Fibroblast of gingiva (primary cell): ENCODE results near the gene GPR26.

Experiments used
- DNase-seq: peaks from one replicate; pipeline ENCODE4 v3.0.0-alpha.2; 2011; ENCODE audit warnings: low read depth

GPR26 gene

GRCh38 chr10:123666318-123667236, at the start of gene GPR26:
Gene GPR26 (plus strand): TSS chr10:123666355. CDS start chr10:123666408, 53 bp downstream.
- no peak for DNase-seq

- no peak for DNase-seq
Measured at GRCh38 chr10:123618224-123618623, 47.9 kb upstream of the GPR26 start.

- DNase-seq: no peak
Measured at GRCh38 chr10:123619067-123619855, 46.9 kb upstream of the GPR26 start.

- no peak for DNase-seq
Measured at GRCh38 chr10:123620621-123621020, 45.5 kb upstream of the GPR26 start.

GRCh38 chr10:123621492-123621891, 44.7 kb upstream of the GPR26 start:
- no peak for DNase-seq

GRCh38 chr10:123621916-123622315, 44.2 kb upstream of the GPR26 start:
- no peak for DNase-seq

- DNase-seq: peak; percentile 13
Measured at GRCh38 chr10:123622381-123622780, 43.8 kb upstream of the GPR26 start.

GRCh38 chr10:123624086-123624485, 42.1 kb upstream of the GPR26 start:
- DNase-seq: no peak

- DNase-seq: no peak
Measured at GRCh38 chr10:123633106-123633505, 33.0 kb upstream of the GPR26 start.

- no peak for DNase-seq
Measured at GRCh38 chr10:123633636-123634035, 32.5 kb upstream of the GPR26 start.

- DNase-seq: no peak
Measured at GRCh38 chr10:123634221-123634620, 31.9 kb upstream of the GPR26 start.

- DNase-seq: no peak
Measured at GRCh38 chr10:123635131-123635530, 31.0 kb upstream of the GPR26 start.

GRCh38 chr10:123635745-123636144, 30.4 kb upstream of the GPR26 start:
- no peak for DNase-seq

- DNase-seq: no peak
Measured at GRCh38 chr10:123636598-123637325, 29.4 kb upstream of the GPR26 start.

GRCh38 chr10:123637326-123637880, 28.8 kb upstream of the GPR26 start:
- no peak for DNase-seq

- no peak for DNase-seq
Measured at GRCh38 chr10:123639131-123639530, 27.0 kb upstream of the GPR26 start.

GRCh38 chr10:123640016-123640535, 26.1 kb upstream of the GPR26 start:
- no peak for DNase-seq

- DNase-seq: no peak
Measured at GRCh38 chr10:123642293-123642692, 23.9 kb upstream of the GPR26 start.

GRCh38 chr10:123642697-123643096, 23.5 kb upstream of the GPR26 start:
- no peak for DNase-seq

GRCh38 chr10:123643315-123643714, 22.8 kb upstream of the GPR26 start:
- DNase-seq: no peak

GRCh38 chr10:123645016-123645415, 21.1 kb upstream of the GPR26 start:
- no peak for DNase-seq

GRCh38 chr10:123645615-123646014, 20.5 kb upstream of the GPR26 start:
- no peak for DNase-seq
